NCI-H748 treated with DMSO at 0.1 percent for 48 hours (cell line): ENCODE data around the gene CHN2.
"Not testable (repeated sequence)": the region's sequence is repeated elsewhere in the genome, so short reads cannot be mapped to it uniquely, and the experiment has no call there.

ENCODE experiments used
- DNase-seq: peaks from one replicate; lab custom pipeline; 2025; lab: John Stamatoyannopoulos, UW

Gene CHN2

DNA sequence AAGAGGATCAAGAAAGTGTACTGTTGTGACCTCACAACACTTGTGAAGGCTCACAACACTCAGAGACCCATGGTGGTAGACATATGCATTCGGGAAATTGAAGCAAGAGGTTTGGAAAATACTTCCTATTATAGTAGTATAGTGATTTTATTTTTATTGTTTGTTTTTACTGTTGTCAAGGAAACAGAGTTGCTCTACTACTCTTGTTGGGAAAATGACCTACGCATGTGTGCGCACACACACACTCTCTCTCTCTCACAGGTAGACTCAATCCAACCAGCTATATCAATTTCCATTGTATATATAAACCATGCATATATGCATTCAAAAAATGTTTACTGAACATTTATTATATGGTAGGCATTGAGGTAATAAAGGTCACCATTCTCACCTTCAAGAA, 305.4 kb downstream of the CHN2 start:
- DNase-seq = no peak

DNA sequence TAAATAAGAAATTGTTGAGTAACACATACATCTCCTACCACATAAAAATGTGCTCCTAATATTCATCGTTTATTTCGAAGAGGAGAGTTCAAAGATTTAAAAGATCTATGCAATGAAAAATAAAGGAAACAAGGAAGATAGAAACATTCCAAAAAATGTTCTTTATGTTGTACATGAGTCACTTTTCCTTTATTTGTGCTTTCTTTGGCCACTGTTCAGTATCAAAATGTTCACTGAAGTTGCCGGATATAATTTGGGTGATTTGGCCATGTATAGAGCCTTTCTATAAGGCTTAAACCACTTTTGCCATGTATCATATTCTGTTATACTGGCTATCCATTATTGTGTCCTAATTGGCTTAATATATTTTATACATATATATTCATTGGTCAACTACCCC, 306.1 kb downstream of the CHN2 start:
- DNase-seq = no peak

DNA sequence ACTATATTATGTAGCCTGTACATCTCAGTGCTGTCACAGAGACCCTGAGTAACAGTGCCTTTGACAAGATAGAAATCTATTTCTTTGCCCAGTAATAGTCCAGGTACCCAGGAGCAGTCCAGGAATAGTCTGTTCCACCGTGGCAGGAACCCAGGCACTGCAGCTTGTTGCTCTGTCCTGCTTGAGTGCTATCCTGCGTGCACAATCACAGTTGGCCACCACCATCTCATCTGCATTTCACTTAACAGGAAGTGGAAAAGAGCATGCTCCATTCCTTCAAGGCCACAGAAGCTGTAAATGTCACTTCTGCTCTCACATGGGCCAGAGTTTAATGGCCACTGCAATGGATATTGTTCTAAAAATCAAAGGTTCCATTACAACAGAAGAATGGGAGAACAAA, 307.6 kb downstream of the CHN2 start:
- DNase-seq = no peak

DNA sequence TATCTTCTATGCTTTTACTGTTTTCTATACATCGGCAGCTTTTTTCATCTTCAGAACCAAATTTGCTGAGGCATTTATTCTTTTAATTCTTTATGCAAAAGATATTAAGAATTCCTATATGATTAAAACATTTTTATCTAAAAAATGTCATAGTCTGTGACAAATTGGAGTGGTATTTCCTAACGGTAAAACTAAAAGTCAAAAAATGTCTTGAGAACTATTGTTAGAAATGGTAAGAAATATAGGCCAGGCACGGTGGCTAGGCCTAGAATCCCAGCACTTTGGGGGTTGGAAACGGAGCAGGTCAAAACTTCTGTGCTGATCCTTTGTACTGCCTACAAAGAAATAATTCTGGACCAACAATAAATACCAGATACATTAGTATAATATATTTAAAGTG, 311.4 kb downstream of the CHN2 start:
- DNase-seq = no peak

DNA sequence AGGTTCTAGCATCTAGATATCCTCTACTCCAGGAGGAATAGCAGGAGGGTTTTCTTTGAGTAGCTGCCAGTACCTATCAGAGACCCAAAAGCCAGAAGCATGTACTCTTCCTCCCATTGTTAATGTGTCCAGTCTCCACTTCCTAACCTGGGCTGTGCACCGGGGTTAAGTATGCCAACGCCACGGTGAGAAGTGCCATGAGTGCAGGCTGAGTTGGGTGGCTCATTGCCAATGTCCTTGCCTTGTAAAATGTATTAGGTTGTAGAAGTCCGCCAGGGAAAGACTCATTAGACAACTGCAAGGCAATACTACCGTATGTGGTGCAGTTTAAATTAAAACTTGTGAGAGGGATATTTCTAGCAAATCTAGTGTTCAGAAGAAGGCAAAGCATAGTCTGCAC, 314.0 kb downstream of the CHN2 start:
- no peak for DNase-seq

DNA sequence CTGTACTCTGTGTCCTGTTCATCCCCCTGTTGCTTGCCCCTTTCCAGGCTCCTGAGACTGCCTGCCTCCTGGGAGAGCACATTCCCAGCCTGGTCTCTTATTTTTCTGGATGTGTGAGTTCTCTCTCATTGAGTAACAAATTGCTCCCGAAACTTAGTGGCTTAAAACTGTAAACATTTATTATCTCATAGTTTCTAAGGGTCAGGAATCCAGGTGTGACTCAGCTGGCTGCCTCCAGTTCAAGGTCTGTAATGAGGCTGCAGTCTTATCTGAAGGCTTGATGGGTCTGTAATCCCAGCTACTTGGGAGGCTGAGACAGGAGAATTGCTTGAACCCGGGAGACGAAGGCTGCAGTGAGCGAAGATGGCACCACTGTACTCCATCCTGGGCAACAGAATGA, 315.5 kb downstream of the CHN2 start:
- no peak for DNase-seq

DNA sequence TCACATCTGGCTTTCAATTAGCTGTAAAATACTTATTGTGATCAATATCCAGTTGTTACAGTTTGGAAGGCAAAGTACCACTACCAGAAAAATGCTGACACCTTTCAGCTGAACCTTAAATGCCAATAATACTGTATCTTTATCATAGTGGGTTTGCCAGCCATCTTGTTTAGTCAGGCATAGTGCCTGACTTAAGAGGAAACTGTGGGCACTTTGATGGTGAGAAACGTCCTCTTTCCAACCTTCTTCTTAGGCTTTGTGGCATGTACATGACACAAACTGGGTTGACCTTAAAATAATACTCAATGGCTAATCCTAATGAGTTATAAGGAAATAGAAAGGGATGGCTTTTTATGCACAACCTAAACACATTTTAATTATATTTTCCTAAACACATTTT, 316.8 kb downstream of the CHN2 start:
- no peak for DNase-seq

DNA sequence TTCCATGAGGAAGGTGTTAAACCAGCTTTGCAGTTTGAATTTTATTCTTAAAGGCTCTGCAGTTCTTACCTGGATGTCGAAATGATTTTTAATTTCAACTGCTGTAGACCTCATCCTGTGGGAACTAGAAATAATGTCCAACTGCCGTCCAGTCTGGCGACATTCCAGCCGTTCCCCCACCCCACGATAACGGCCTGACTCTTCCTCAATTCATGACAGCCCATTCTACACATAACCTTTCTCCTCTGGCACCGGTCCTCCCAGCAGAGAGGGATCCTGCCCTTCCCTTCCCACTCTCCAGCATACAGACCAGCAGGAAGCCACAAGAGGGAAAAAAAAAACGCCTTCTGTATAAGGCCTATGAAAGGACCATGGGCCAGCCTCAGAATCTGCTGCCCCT, 317.3 kb downstream of the CHN2 start:
- DNase-seq = no peak

DNA sequence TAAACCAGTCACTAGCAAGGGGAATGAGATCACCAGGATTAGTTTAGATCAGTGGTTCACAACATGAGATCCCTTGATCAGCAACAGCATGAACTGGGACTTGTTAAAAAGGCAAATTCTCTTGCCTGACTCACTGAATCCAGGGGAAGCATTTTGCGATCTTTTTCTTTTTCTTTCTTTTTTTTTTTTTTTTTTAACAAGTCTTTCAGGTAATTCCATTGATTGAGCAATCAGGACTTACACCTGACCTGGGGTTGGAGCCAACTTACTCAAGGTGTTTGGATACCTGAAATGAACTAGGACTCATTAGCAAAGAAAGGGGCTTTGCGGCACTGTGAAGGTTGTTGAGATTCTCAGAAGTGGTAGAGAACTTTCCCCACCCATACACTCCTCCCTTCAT, 321.9 kb downstream of the CHN2 start:
- DNase-seq = no peak

DNA sequence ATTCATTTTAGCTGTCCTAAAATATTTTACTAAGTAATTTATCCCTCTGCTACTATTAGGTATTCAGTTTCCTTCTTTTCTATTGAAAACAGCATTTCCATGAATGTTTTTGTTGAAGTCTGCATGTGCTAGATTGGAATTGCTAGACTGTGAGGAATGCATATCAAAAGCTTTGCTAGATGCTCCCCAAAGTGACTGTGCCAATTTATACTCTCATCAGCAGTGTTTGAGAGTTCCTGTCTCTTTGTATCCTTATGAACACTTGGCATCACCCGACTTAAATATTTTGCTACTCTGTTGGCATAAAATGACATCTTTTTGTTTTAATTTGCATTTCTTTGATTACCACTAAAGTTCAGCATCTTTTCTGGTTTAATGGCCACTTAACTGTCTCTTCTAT, 324.0 kb downstream of the CHN2 start:
- DNase-seq = no peak

DNA sequence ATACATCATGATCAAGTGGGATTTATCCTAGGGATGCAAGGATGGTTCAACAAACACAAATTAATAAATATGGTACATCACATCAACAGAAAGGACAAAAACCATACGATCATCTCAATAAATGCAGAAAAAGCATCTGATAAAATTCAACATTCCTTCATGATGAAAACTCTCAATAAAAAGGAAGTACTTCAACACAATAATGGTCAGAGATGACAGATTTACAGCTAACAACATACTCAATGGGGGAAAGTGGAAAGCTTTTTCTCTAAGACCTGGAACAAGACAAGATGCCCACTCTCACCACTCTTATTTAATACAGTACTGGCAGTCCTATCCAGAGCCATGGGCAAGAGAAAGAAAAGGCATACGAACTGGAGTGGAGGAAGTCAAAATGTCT, 329.2 kb downstream of the CHN2 start:
- DNase-seq = no peak

DNA sequence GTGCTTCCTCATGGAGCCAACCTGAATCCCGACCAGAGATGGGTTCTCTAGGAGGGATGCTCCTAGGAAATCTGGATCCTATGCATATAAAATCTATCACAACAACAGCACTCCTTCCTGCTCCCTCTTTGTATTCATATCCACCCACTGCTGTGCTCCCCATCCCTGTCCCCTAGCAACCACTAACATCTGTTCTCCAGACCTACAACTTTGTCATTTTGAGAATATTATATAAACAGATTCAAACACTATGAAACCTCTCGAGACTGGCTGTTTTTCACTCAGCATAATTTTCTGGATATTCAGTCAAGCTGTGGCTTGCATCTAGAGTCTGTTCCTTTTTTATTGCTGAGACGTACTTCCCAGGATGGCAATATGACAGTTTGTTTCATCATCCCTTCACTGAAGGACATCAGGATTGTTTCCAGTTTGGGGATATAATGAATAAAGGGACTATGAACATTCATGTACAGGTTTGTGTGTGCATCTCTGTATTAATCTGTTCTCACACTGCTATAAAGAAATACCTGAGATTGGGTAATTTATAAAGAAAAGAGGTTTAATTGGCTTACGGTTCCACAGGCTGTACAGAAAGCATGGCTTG, 333.0 kb downstream of the CHN2 start:
- no peak for DNase-seq

DNA sequence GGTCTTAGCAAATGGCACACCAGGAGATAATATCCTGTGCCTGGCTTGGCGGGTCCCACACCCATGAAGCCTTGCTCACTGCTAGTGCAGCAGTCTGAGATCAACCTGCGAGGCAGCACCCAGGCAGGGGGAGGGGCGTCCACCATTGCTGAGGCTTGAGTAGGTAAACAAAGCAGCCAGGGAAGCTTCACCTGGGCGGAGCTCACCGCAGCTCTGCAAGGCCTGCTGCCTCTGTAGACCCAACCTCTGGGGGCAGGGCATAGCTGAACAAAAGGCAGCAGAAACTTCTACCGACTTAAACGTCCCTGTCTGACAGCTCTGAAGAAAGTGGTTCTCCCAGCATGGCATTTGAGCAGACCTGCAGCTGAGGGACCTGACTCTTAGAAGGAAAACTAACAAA, 334.0 kb downstream of the CHN2 start:
- DNase-seq = not testable (repeated sequence)
